GM12865 (cell line): ENCODE data around the gene ELMO1.

ENCODE experiments used
- DNase-seq: peaks from one replicate; pipeline ENCODE4 v3.0.0; 2010; ENCODE audit warnings: low read depth
- H3K4me3 ChIP-seq: 2 replicates; pipeline ENCODE4 v1.5.1; 2011; ENCODE audit warnings: mild to moderate bottlenecking, low read depth, low read length, control low read depth
- TF ChIP-seq, protein P1 (sequence below): IDR thresholded peaks from 2 replicates; pipeline ENCODE4 v1.5.1; 2011; ENCODE audit warnings: low read length, control low read depth, low read depth, inconsistent platforms; ENCODE audit not compliant: insufficient read depth; ENCODE audit errors: missing control alignments

The ELMO1 gene

DNA sequence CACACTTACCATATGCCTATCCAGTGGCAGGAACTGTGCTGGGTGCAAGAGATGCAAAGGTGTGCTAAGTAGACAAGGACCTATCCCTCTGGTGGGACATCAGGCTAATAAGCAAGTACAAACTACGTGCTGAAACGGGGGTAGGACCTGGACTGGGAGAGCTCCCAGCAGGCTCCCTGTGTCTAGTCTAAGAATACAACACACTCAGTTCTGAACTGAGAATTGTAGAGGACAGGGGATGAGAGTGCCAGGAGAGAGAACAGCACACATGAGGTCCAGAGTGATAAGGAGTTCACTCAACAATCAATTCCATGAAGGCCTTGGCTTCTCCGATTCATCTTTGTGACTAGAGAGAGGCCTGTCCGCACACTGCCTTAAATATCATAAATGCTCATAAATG is 253.7 kb downstream of the ELMO1 start:
- TF ChIP-seq, protein P1, sequence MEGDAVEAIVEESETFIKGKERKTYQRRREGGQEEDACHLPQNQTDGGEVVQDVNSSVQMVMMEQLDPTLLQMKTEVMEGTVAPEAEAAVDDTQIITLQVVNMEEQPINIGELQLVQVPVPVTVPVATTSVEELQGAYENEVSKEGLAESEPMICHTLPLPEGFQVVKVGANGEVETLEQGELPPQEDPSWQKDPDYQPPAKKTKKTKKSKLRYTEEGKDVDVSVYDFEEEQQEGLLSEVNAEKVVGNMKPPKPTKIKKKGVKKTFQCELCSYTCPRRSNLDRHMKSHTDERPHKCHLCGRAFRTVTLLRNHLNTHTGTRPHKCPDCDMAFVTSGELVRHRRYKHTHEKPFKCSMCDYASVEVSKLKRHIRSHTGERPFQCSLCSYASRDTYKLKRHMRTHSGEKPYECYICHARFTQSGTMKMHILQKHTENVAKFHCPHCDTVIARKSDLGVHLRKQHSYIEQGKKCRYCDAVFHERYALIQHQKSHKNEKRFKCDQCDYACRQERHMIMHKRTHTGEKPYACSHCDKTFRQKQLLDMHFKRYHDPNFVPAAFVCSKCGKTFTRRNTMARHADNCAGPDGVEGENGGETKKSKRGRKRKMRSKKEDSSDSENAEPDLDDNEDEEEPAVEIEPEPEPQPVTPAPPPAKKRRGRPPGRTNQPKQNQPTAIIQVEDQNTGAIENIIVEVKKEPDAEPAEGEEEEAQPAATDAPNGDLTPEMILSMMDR = no peak
- DNase-seq = no peak
- H3K4me3 ChIP-seq = no peak overlapping the region

DNA sequence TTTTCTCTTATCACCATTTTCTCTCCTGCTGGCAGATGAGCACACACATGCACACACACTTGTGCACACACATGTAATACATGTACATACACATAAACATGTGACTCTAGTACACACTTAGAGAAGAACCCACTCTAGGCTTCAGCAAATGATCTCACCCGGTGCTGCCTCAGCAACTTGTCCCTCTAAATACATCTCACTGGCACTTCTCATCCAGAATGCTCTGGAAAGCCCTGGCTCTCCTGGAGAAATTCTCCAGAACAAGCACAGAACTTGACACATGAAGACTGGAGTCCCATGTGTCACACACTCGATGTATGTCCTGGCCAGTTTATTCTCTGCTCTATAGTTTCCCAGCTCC is 254.9 kb downstream of the ELMO1 start:
- TF ChIP-seq, protein P1 = no peak
- H3K4me3 ChIP-seq = no peak overlapping the region
- DNase-seq = no peak

DNA sequence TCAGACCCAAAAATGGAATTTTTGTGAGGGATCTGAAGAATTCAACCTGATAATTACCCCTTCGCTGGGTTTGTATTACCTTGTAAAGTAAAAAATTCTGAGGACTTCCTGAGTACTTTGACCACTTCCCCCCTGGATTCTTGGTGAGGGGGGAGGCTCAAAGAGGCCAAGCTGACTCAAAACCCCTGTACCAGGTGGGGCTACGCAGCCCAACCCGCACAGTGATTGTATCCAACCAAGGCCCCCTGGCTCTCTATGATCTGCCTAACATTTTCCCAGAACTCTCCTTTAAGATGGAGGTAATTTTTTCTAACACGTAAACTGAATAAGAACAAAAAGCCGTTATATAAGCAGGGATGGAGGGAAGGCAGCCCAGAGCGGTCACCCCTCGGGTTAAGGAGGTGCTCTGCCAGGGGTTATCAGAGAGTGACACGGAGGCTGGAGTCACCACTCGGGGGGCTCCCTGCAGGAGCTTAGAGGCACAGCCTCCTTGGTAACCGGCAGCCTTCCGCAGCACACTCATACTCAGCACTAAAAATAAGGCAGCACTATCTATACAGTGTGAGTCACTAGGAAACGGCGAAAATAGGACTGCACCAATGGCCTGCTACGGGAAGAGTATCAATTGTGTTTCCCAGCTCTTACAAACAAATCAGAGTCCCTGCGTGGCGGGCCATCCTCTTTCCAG is 255.4 kb downstream of the ELMO1 start:
- DNase-seq = no peak
- TF ChIP-seq, protein P1 = no peak
- no peak overlapping the region for H3K4me3 ChIP-seq

DNA sequence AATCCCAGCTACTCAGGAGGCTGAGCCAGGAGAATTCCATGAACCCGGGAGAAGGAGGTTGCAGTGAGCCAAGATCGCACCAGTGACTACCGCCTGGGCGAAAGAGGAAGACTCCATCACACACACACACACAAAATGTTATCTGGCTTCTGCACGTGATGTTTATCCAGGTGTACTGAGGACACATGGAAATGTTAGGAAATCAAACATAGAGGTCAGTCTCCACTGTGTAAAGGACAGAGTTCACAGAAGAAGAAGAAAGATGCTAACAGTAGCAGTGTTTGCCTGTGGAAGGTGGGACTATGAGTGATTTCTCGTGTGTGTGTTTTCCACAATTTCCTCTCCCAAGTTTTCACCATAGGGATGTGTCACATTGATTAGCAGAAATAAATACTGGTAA is 256.9 kb downstream of the ELMO1 start:
- DNase-seq = no peak
- TF ChIP-seq, protein P1 = no peak
- no peak overlapping the region for H3K4me3 ChIP-seq

DNA sequence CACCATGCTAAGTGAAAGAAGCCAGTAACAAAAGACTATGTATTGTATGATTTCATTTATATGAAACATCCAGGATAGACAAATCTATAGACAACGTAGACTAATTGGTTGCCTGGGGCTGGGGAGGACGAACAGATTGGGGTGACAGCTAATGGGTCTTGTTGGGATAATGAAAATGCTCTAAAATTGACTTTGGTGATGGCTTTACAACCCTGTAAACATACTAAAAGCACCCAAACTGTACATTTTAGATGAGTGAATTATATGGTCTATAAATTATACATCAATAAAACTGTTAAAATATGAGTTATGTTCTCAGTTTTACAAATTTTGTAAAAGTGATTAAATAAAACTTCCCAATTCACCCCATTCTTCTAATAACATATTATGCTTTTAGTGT is 261.5 kb downstream of the ELMO1 start:
- no peak for DNase-seq
- TF ChIP-seq, protein P1 = no peak

DNA sequence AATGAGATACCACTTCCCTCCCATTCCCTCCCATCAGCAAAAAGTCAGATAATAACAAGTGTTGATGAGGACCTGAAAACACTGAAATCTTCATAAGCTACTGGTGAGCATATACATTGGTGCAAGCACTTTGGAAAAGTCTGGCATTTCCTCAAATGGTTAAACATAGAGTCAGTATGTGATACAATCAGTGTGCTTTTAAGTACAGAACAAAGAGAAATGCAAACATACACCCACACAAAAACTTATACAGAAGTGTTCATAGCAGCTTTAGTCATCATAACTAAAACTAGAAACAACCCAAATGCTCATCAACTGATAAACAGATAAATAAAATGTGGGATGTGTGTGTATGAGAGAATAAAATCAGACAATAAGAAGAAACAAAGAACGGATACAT is 261.9 kb downstream of the ELMO1 start:
- TF ChIP-seq, protein P1 = no peak
- H3K4me3 ChIP-seq = no peak overlapping the region

More for the DNA sequence above, 261.5 kb downstream of the ELMO1 start:
- no peak overlapping the region for H3K4me3 ChIP-seq

DNA sequence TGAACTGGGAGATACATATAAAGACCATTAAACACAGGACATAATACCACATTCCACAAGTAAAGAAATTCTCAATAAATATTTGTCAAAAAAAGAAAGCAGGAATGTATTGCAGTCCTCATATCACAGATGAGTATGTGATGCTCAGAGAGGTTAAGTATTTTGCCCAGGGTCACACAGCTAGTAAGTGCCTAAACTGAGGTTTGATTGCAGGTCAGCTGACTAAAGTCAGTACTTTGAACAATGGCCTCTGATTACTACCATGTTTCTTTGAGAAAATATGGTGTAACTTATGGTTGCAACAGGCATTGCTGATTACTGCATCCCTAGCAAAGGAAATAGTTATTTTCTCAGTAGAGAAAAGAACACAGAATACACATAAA is 267.1 kb downstream of the ELMO1 start:
- no peak for DNase-seq
- TF ChIP-seq, protein P1 = no peak
- no peak overlapping the region for H3K4me3 ChIP-seq

More for the DNA sequence above, 261.9 kb downstream of the ELMO1 start:
- no peak for DNase-seq
